GM10248 (cell line): Measurements from ENCODE around the gene PARP3.

Experiments used
- CTCF ChIA-PET: fragments of 300-600 bp; sonication (Branson Sonifier 250); formaldehyde crosslinking; extraction: SDS; loops from one replicate; lab custom pipeline; 2021; ENCODE audit warnings: antibody characterized with exemption; lab: Yijun Ruan, JAX
- POLR2A ChIA-PET: fragments of 350-650 bp; sonication (Branson Sonifier 250); formaldehyde crosslinking; extraction: SDS; loops from one replicate; lab custom pipeline; 2020; ENCODE audit warnings: antibody characterized with exemption; lab: Yijun Ruan, JAX
- DNase-seq: peaks from one replicate; pipeline ENCODE4 v3.0.0; 2012; ENCODE audit errors: extremely low spot score
- TF ChIP-seq, protein P1 (sequence below): IDR thresholded peaks from 2 replicates; pipeline ENCODE4 v1.5.1; 2012; ENCODE audit warnings: mild to moderate bottlenecking, low read depth; ENCODE audit errors: extremely low read depth, missing control alignments, control extremely low read depth

PARP3 gene

DNA sequence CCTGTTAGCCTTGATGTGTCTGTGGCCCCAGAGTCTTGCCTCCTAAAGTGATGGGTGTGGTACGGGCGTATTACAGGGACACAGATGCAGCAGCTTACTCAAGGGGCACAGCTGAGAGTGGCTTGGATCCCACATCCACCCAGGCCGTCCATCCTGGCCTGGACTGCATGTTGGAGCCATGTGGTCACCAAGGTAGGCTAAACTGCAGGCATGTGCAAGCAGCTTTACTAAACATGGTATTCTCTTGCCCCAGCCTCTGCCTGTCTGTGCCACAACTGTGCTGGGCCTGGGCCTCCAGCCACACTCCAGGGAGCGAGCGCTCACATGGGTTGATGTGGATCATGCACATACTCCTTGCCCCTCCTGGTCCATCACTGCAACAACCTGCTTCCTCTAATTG lies 7.0 kb downstream of the PARP3 start:
- TF ChIP-seq, protein P1, sequence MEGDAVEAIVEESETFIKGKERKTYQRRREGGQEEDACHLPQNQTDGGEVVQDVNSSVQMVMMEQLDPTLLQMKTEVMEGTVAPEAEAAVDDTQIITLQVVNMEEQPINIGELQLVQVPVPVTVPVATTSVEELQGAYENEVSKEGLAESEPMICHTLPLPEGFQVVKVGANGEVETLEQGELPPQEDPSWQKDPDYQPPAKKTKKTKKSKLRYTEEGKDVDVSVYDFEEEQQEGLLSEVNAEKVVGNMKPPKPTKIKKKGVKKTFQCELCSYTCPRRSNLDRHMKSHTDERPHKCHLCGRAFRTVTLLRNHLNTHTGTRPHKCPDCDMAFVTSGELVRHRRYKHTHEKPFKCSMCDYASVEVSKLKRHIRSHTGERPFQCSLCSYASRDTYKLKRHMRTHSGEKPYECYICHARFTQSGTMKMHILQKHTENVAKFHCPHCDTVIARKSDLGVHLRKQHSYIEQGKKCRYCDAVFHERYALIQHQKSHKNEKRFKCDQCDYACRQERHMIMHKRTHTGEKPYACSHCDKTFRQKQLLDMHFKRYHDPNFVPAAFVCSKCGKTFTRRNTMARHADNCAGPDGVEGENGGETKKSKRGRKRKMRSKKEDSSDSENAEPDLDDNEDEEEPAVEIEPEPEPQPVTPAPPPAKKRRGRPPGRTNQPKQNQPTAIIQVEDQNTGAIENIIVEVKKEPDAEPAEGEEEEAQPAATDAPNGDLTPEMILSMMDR = no peak
- ChIA-PET CTCF (interaction anchor here (2.7 to 5.3 kb wide), 2 partner anchors 7 to 25 kb away, joined by 10 to 32 read pairs; partner anchors contain the start of genes ABHD14A, ABHD14B, PARP3 and RRP9), POLR2A (no interaction called here)
- DNase-seq = no peak

DNA sequence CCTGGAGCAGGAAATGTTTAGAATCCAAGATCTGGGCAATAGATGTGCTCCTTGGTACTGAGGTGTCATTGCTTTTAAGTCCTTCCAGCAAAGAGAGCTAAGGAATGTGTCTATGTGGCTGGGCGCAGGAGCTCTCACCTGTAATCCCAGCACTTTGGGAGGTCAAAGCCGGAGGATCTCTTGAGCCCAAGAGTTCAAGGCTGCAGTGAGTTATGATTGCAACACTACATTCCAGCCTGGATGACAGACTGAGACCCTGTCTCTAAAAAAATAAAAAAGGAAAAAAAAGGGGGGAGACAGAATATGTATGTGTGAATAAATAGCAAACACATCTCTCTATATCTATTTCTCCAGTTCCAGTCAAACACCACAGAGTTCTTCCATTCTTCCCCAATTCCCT lies 8.7 kb downstream of the PARP3 start:
- ChIA-PET CTCF (interaction anchor here (1.9 to 5.3 kb wide), 2 partner anchors 9 to 22 kb away, joined by 5 to 32 read pairs; partner anchors contain the start of genes PARP3 and RRP9), POLR2A (no interaction called here)
- DNase-seq = no peak
- TF ChIP-seq, protein P1 = no peak

DNA sequence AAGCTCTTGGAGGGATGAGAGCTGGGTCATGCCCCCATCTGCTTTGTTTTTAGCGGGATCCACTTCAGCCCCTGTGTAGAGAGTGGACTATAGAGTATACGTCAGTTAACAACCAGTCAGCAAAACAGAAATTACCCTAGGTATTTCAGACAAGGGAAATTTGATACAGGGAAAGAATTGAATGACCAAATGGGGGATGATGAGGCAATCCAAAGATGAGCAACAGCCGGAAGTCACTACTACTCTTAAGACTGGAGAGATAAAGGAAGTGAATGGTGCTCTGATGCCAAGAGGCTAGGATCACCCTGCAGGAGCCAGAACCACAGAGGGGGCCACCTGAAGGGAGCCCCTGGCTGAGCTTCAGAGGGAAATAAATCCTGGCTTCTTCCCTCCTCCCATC lies 11.3 kb downstream of the PARP3 start:
- ChIA-PET POLR2A (no interaction called here), CTCF (interaction anchor here (1.0 to 5.3 kb wide), 4 partner anchors 9 to 20 kb away, joined by 3 to 32 read pairs (median 12); partner anchors contain the start of genes ABHD14B, PARP3 and RRP9)
- TF ChIP-seq, protein P1 = no peak
- no peak for DNase-seq

DNA sequence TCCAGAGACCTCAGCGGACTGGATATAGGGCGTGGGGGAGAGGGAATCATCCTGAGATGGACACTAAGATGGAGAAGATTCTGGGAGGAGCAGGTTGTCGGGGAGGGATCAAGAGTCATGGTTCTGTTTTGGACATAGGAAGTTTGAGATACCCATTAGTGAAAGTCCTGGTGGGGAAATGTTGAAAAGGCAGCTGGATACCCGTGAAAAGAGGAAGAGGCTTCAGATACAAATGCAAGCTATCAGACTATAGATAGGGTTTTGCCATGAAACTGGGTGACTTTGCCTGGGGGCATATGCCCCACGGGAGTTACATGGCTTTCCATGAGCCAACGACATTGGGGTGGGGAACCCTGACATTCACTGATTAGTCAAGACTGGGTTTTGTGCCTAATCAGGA lies 11.9 kb downstream of the PARP3 start:
- ChIA-PET POLR2A (no interaction called here), CTCF (interaction anchor here (1.0 to 5.3 kb wide), 5 partner anchors 9 to 19 kb away, joined by 3 to 32 read pairs (median 3); partner anchors contain the start of genes ABHD14B, PARP3 and RRP9)
- no peak for DNase-seq
- TF ChIP-seq, protein P1 = no peak

DNA sequence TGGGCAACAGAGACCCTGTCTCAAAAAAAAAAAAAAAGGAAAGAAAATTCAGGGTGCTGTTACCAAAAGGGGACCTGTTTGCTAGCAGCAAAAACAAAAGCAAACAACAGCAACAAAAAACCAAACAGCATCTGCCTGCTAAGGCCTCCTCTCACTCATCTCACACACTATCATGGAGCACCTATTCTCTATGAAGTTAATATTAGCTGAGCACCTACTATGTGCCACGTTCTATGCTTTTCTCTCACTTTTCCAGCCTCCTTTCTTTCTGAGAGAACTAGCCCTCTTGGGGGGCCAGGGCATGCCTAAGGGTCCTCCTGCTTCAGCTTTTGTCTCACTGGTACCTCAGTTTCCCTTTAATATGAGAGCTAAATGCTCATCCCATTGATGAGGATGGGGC lies 12.6 kb downstream of the PARP3 start:
- TF ChIP-seq, protein P1 = no peak
- ChIA-PET CTCF (interaction anchor here (1.0 to 5.3 kb wide), 5 partner anchors 8 to 19 kb away, joined by 3 to 32 read pairs (median 3); partner anchors contain the start of genes ABHD14B, PARP3 and RRP9), POLR2A (no interaction called here)
- no peak for DNase-seq

DNA sequence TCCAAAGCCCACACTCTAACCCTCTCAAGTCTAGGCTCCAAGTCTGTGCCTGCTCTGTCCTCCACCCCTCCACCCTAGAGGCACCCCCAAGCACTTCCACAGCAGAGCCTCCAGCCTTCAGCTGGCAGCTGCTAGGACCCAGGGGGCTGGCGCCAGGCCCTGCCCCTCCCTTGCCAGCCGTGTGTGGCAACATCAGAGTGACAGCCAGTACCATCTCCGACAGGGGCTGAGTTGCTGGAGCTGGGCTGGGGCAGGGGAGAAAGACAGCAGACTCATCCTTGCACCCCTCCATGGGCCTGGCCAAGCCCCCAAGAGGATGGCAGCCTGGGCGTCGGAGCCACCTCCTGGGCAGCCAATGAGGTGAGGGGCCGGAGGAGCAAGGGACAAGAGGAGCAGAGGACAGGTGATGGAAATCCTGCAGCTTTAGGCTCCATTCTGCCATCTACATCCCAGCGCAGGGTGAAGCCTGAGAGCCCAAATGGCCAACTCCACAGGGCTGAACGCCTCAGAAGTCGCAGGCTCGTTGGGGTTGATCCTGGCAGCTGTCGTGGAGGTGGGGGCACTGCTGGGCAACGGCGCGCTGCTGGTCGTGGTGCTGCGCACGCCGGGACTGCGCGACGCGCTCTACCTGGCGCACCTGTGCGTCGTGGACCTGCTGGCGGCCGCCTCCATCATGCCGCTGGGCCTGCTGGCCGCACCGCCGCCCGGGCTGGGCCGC lies 13.2 kb downstream of the PARP3 start, which contains the start of gene GPR62:
Gene GPR62, plus strand, starts transcription at position 207 of the 718 bp plus-strand sequence. Its CDS starts 272 bp downstream, at position 479.
- TF ChIP-seq, protein P1 = no peak
- POLR2A ChIA-PET = no interaction called here
- no peak for DNase-seq
- CTCF ChIA-PET = interaction anchor here (1.2 to 4.3 kb wide), 2 partner anchors 10 to 18 kb away, joined by 3 to 21 read pairs; partner anchors contain the start of gene ABHD14B
